GM12865 (cell line): ENCODE results near the gene CCDC80.

Experiments
- DNase-seq: peaks from one replicate; pipeline ENCODE4 v3.0.0; 2010; ENCODE audit warnings: low read depth
- H3K4me3 ChIP-seq: 2 replicates; pipeline ENCODE4 v1.5.1; 2011; ENCODE audit warnings: mild to moderate bottlenecking, low read depth, low read length, control low read depth
- CTCF ChIP-seq: IDR thresholded peaks from 2 replicates; pipeline ENCODE4 v1.5.1; 2011; ENCODE audit warnings: low read length, control low read depth, low read depth, inconsistent platforms; ENCODE audit not compliant: insufficient read depth; ENCODE audit errors: missing control alignments

The CCDC80 gene

GRCh38 chr3:112640276-112640929, 540 bp downstream of the CCDC80 start:
- no peak overlapping the region for H3K4me3 ChIP-seq
- no peak for DNase-seq
- TF ChIP-seq CTCF, result no peak

DNA sequence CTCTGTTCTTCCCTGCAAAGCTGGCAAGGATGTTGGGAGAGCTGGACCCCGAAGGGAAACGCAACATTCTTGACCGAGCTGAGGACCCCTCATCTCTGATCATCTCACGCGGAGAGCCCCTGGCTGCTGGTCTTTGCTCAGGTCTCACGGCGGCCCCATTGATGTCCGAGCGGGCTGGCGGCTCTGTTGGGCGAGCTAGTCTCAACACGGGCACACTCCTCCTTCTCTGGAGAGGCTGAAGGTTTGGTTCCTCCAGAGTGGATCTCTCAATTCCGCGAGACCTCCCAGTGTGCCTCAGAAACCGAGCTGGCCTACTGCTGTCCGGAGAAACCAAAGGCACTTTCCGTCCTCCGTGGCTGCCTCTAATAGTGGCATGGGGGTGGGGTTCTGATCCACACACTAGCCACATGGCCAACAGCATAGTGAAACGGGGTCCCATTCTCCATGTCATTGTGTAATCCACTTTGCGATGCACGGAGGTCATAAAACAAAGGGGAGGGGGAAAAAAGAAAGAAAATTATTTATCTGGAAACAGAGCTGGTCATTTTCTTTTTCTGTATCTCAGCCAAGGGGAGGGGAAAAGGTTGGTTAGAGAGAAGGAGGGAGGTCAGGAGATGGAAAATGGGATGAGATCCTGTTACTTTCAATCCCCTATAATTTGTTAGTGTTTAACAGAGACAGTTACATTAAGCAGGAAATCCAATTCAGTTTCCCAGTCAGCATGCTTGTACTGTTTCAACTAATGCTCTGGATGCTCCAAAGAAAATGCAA, 1.3 kb downstream of the CCDC80 start:
- no peak overlapping the region for H3K4me3 ChIP-seq
- no peak for DNase-seq
- TF ChIP-seq CTCF, result no peak

- DNase-seq, result no peak
- TF ChIP-seq CTCF, result no peak
- H3K4me3 ChIP-seq, result no peak overlapping the region
Measured at GRCh38 chr3:112638327-112639020, 2.5 kb downstream of the CCDC80 start.

DNA sequence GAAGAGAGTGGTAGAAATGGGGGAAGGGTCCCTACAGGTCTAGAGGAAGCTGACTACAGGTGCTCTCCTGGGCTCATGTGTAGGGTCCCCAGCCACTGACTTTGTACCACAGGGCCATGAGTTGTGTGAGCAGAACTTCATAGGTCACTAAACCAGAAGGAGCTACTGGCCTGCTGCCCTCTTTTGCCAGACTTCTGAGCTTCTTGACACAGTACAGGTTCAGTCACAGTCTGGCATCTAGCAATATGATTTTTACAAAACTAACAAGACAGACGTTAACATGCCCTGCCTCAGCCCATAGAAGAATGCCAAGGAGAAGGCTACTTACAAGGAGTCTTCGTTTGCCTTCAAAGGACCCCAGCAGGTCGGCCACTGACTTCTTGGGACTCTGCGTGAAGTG, 3.2 kb downstream of the CCDC80 start:
- no peak for DNase-seq
- no peak overlapping the region for H3K4me3 ChIP-seq
- TF ChIP-seq CTCF, result no peak

DNA sequence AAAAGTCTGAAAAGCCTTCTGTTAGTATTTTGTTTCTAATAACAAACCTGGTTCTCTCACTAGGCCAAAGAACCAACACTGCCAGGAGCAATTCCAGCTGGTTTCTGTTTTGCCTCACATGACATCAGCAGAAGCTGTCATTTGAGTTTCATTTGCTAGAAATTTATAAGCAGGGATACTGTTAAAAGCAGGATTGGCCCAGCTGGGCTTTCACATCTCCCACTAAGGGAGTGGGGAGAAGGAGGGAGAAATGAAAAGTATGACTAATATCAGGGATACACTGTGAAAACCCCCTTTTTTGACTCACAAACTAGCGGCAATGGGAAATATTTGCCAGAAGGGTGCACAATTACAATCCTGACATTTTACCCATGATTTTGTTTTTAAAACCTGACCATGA, 5.3 kb downstream of the CCDC80 start:
- H3K4me3 ChIP-seq, result no peak overlapping the region
- TF ChIP-seq CTCF, result no peak
- DNase-seq, result no peak

- H3K4me3 ChIP-seq, result no peak overlapping the region
- no peak for DNase-seq
- TF ChIP-seq CTCF, result no peak
Measured at GRCh38 chr3:112634786-112635541, 6.0 kb downstream of the CCDC80 start.
